ENCODE data around the gene PPP6R3.
"Not testable (repeated sequence)": the region's sequence is repeated elsewhere in the genome, so short reads cannot be mapped to it uniquely, and the experiment has no call there.

PPP6R3 gene, protein sequence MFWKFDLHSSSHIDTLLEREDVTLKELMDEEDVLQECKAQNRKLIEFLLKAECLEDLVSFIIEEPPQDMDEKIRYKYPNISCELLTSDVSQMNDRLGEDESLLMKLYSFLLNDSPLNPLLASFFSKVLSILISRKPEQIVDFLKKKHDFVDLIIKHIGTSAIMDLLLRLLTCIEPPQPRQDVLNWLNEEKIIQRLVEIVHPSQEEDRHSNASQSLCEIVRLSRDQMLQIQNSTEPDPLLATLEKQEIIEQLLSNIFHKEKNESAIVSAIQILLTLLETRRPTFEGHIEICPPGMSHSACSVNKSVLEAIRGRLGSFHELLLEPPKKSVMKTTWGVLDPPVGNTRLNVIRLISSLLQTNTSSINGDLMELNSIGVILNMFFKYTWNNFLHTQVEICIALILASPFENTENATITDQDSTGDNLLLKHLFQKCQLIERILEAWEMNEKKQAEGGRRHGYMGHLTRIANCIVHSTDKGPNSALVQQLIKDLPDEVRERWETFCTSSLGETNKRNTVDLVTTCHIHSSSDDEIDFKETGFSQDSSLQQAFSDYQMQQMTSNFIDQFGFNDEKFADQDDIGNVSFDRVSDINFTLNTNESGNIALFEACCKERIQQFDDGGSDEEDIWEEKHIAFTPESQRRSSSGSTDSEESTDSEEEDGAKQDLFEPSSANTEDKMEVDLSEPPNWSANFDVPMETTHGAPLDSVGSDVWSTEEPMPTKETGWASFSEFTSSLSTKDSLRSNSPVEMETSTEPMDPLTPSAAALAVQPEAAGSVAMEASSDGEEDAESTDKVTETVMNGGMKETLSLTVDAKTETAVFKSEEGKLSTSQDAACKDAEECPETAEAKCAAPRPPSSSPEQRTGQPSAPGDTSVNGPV
- 200 to 295 reads per million in 2 donors for total RNA-seq

DNA sequence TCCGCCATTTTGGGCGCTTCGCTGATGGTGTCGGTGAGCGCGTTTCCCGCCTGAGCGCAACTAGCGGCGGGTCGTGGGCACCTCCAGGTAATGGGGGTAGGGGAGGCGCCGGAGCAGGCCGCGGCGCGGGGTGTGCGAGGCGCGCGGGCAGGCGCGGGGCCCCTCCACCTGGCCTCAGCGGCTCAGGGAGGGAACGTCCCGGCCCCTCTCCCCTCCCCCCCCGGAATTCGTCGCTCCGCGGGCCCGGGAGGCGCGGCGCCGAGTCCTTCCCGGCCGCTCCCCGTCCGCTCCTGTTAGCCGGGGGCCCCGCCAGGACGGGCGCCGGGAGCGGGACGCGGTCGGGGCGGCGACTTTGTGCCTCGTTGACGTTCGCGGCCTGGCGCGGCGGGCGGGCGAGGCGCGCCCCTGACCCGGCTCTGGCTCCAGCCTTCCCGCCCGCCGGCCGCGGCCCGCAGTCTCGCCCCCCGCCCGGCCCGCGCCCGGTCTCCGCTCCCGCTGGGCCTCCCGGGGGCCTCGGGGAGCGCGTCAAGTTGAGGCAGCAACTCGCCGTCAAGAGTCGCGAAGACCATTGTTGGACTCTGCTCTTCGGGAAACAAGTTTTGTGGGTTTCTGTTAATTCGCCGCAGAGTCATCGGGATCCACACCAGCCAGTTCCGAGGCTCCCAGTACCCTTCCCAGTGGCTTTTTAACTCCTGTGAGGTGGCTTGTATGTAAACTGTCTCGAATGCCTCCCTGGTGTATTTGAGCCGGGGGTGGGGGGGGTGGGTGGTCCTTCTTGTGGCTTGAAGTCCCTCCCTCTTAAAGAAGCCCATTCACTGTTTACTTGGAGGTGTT is at the start of gene PPP6R3:
Gene PPP6R3 (plus strand): TSS at position 12 of the 834 bp plus-strand sequence. CDS start 76,913 bp downstream, outside the sequence.
- DNase-seq = no peak

DNA sequence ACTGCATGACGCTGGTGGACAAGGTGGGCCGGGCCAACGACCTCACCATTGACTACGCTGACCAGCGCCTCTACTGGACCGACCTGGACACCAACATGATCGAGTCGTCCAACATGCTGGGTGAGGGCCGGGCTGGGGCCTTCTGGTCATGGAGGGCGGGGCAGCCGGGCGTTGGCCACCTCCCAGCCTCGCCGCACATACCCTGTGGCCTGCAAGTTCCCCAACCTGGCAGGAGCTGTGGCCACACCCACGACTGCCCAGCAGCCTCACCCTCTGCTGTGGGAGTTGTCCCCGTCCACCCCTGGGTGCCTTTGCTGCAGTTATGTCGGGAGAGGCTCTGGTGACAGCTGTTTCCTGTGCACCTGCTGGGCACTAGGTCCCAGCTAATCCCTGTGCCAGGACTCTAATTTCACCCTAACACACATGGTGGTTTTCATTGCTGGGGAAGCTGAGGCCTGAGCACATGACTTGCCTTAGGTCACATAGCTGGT is 49.0 kb upstream of the PPP6R3 start:
- DNase-seq = no peak

DNA sequence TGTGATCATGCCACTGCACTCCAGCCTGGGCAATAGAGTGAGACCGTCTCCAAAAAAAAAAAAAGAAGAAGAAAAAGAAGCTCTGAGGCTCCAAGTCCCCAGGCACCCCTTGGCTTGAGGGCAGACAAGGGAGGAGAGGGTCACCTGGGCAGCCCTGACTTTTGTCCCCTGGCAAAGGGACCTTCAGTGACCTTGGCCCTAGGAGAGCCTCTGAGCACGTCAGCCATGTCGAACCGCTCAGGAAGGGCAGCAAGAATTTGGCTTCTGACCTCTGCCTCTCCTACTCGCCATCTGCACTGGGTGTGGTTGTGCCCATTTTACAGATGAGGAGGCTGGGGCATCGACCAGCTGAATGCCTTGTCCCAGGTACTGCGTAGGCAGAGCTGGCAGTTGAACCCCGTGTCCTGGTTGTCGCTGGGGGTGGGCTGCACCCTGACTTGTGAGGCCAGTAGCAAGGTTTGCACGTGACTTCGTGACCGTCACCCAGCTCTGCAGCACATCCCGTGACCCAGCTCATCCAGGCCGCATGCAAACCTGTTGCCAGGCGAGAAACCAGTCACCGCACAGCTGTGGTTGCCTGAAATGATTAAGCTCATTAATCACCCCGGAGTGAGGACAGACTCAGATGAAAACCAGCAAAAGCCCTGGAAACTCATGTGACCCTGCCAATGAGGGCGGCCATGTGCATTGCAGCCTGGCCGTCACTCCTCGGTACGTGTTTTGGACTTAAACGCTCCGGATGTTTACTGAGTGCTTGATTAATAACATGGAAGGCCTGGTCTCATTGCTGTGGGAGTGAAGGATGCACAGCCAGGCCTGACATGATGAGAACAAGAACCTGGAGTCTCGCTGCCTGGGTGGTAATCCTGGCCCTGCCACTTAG is 47.7 kb upstream of the PPP6R3 start:
- DNase-seq = no peak

DNA sequence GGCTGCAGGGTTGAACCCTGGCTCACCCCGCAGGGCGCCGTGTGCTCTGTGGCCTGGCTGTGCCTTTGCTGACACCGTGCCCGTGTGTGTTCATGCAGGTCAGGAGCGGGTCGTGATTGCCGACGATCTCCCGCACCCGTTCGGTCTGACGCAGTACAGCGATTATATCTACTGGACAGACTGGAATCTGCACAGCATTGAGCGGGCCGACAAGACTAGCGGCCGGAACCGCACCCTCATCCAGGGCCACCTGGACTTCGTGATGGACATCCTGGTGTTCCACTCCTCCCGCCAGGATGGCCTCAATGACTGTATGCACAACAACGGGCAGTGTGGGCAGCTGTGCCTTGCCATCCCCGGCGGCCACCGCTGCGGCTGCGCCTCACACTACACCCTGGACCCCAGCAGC is 47.0 kb upstream of the PPP6R3 start:
- DNase-seq = no peak

DNA sequence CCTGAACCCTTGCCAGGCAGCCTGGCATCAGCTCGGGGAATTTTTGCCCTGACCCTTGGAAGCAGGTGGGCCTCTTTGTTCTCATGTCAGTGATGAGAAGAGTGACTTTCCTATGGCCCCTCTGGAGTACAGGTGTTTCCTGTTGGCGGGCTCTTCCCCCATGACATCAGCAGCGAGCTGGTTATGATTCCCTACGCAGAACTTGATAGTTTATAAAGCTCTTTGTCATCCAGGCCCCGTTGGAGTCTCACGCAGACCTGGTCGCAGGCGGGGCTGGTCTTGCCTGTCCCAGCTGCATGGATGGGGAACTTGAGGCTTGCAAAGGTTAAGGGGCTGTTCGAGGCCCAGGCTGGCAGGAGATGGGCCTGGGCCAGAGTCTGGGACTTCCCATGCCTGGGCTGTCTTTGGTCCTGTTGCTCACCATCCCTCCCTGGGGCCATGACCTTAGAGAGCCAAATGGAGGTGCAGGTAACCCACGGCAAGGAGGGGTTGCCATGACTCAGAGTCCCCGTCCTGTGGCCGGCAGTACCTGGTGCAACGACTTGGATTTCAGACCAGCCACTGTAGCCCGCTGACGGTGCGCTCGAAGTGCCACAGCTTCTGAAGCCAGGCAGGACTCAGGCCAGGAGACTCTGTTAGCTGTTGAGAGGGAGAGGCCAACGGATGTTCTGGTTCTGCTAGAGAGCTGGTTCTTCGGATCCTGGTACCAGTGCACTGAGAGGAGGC is 45.9 kb upstream of the PPP6R3 start:
- no peak for DNase-seq

DNA sequence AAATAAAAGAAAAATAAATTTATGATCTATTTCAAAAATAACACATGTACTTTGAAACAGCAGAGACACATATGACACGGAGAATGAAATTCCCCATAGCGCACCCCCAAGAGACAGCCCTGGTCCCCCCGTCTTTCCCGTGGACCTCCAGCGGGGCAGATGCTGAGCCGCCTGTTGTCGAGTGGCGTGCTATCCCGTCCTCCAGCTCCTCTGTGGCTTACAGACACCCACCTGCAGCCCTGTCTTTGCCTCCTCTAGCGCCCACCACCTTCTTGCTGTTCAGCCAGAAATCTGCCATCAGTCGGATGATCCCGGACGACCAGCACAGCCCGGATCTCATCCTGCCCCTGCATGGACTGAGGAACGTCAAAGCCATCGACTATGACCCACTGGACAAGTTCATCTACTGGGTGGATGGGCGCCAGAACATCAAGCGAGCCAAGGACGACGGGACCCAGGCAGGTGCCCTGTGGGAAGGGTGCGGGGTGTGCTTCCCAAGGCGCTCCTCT is 44.4 kb upstream of the PPP6R3 start:
- no peak for DNase-seq

DNA sequence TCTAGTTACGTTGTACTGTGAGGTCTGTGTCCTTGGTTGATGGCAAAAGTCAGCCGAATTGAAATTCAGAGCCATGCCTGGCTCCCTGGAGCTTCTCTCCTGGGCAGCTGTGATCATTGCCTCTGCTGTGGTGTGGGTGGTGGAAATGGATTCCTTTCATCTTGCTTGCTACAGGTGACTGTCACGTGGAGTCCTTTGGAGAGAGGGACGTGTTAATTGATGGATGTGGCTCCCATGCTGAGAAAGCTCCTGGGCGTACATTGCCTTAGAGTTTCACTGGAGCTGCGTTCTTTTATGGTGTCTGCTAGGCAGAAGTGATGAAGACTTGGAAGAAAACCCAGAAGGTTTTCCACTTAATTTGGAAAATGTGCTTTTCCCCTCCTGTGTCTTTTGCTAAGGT is 41.9 kb upstream of the PPP6R3 start:
- DNase-seq = no peak

DNA sequence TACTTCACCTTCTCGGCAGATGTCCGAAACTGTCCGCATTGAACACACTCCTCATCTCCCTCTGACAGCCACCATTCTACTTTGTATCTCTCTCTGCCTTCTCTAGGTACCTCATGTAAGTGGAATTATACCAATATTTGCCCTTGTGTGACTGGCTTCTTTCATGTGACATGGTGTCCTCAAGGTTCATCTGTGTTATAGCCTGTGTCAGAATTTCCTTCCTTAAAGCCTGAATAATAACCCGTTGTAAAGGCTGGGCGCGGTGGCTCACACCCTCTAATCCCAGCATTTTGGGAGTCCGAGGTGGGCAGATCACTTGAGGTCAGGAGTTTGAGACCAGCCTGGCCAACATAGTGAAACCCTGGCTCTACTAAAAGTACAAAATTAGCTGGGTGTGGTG is 40.4 kb upstream of the PPP6R3 start:
- DNase-seq = no peak

DNA sequence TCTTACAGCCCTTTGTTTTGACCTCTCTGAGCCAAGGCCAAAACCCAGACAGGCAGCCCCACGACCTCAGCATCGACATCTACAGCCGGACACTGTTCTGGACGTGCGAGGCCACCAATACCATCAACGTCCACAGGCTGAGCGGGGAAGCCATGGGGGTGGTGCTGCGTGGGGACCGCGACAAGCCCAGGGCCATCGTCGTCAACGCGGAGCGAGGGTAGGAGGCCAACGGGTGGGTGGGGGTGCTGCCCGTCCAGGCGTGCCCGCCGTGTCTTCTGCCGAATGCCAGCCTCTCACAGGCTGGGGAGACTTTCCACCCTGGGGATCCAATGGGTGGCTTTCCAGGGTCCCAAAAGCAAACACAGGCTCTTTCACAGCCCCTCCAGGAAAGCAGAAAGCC is 37.1 kb upstream of the PPP6R3 start:
- DNase-seq = no peak

DNA sequence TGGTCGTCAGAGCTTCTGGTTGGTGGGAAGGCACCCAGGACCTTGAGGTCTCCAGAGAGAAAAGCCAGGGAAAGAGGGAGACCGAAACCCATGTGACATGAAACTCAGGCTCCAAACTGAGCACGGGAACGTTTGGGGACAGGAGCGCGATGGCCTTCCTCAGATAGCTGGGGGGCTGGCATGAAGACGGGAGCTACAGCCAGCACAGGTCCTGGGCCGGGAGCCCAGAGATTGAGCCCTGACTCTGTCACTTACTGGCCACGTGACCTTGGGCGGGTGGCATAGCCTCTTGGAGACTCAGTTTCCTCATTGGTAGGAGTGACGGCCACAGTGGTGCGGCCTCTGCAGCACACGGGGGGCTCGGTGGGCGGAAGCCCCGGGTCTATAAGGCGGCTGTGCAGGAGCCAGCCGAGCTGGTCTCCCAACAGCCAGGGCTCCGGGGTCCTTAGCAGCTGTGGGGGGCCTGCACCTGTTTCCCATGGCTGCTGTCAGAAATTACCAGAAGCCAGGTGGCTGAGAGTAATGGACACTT is 36.4 kb upstream of the PPP6R3 start:
- DNase-seq = no peak

DNA sequence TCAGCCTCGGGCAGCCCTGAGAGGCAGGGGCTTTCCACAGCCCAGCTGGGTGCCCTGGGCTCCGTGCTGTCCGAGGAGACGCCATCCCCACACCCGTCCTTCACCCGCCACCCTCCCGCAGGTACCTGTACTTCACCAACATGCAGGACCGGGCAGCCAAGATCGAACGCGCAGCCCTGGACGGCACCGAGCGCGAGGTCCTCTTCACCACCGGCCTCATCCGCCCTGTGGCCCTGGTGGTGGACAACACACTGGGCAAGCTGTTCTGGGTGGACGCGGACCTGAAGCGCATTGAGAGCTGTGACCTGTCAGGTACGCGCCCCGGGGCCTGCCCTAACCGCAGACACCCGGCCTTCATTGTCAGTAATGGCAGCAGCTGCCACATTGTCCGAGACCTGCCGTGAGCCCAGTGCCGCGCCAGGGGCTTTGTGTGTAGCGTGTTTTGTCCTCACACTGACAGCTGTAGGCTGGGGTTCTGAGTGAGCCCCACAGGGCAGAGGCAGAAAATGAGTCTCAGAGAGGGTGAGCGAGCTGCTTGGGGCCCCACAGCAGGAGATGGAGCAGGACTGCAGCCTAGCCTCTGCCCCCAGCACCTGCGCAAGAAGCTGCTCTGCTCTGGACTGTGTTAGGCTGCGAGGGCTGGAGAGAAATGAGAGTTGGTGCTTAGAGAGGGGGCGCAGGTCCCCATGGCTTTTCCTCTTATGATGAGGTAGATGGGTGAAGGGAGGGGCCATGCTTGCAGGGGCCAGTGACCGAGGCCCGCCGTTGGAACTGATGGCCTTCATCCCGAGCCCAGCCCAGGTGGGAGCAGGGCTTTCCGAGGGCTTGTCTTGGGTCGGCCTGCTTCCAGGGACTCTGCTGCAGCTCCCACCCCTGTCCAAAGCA is 35.3 kb upstream of the PPP6R3 start:
- DNase-seq = no peak

DNA sequence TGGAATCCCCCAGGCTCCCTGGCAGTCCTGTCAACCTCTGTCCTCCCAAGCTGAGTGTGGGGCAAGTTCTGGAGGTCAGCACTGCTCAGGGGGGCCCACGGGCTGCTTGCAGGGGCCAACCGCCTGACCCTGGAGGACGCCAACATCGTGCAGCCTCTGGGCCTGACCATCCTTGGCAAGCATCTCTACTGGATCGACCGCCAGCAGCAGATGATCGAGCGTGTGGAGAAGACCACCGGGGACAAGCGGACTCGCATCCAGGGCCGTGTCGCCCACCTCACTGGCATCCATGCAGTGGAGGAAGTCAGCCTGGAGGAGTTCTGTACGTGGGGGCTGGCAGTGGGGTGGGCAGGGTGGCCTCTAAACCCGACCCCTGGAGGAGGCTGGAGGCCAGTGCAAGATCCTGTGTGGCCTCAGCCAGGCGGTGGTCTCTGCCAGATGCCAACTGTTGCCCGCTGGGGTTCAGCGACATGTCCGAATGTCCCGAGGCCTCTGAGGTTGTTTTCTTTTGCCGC is 34.6 kb upstream of the PPP6R3 start:
- DNase-seq = no peak

DNA sequence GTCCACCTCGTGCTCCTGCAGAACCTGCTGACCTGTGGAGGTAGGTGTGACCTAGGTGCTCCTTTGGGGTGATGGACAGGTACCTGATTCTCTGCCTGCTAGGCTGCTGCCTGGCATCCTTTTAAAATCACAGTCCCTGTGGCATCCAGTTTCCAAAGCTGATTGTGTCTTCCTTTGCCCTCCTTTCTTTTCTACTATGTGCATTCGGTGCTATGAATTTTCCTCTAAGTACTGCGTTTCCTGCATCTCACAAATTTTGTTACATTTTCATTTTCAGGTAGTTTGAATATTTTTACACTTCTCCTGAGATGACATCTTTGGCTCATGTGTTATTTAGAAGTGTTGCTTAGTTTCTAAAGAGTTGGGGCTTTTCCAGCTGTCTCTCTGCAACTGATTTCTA is 30.9 kb upstream of the PPP6R3 start:
- no peak for DNase-seq

DNA sequence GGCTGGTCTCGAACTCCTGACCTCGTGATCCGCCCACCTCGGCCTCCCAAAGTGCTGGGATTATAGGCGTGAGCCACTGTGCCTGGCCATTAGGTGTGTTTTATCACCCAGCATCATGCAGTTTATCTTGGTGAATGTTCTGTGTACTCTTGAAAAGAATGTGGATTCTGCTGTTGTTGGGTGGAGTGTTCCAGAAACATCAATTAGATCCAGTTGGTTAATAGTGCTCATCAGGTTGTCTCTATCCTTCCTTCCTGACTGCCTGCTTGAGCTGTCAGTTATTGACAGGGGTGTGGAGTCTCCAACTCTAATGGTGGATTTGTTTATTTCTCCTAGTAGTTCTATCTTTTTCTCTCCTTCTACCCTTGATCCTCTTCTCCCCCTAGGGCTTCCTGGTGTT is 30.2 kb upstream of the PPP6R3 start:
- no peak for DNase-seq

DNA sequence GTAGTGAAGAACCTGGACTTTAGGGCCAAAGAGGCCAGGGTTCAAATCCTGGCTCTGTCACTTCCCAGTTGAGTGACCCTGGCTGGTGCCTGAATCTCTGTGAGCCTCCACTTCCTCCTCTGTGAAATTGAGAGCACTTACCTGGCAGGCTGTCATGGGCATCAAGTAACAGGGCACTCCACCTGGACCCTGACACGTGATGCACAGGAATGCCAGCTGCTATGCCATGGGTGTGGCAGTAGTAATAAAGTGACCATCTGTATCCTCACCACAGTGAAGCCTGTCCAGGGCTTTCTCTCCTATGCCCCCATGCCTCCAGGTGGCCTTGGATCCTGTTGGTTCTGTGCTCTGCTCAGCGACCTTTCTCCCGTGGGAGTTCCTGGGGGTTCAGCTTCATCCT is 29.8 kb upstream of the PPP6R3 start:
- DNase-seq = no peak

DNA sequence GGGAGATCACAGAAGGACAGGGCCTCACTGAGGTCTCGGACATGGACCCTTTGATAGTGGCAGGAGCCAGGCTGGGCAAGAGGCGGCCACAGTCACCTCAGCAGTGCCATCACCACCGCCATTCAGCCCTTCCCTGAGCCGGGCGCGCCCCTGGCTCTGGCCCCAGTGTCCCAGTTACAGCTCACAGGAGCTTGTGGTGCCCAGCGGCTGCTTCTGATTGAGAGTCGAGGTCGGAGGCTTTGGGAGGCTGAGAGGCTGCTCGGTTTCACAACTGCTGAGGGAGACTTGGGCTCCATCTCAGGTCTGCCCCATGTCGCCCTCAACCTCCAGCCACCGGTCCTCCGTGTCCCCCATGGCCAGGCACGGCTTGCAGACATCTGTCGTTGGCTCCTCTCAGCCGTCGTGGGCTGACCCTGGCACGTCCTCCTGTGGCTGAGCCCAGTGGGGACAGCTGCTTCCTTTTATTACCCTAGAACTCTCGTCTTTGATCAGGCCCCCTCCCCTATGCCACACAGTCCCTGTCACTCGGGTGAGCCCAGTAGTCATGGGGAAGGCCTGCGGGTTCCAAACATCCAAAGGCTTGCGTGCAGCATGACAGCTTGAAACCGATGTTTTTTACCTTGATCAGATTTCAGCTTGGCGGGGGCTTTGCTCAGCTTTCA is 28.4 kb upstream of the PPP6R3 start:
- no peak for DNase-seq

DNA sequence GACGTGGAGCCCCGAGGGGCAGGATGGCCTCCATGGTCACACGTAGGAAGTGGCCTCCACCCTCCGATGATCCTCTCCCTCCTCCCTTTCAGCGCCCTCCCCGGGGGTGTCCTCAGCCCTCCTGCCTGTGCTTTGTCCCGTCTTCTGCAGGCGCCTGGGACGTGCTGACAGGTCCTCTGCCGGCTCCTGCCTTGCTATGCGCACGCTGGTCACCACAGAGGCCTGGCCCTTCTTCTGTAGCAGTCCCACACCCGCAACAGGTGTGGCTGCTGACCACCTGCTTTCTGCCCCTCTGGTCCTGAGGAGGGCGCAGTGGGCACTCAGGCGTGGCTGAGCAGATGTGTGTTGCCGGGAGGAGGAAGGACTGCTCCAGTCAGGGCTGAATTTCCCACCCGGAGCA is 27.7 kb upstream of the PPP6R3 start:
- DNase-seq = no peak

DNA sequence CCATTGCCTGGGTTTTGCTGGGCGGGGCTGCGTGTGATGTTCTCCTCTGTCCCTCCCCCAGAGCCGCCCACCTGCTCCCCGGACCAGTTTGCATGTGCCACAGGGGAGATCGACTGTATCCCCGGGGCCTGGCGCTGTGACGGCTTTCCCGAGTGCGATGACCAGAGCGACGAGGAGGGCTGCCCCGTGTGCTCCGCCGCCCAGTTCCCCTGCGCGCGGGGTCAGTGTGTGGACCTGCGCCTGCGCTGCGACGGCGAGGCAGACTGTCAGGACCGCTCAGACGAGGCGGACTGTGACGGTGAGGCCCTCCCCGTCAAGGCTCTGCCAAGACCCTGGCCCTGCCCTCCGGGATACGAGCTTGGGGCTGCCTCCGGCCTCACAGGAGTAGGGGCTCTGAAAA is 27.0 kb upstream of the PPP6R3 start:
- DNase-seq = no peak

DNA sequence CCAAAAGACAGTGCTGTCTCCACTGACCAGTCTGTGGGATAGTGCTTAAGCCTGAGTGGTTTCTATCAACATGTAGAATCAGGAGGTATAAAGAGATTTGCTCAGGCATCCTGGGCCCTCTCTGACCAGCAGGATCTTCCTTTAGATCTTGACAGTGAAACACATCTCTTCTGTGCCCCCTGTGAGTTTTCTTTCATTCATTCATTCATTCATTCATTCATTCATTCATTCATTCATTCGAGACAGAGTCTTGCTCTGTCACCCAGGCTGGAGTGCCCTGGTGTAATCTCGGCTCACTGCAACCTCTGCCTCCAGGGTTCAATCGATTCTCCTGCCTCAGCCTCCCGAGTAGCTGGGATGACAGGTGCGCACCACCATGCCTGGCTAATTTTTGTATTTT is 26.4 kb upstream of the PPP6R3 start:
- DNase-seq = not testable (repeated sequence)

Measured in T-helper 9 cell (primary cell).